Activated CD4-positive, CD25-positive, alpha-beta regulatory T cell treated with anti-CD3 and anti-CD28 coated beads, Interleukin-2, amount 50 U/mL, for 72 hours (primary cell): ENCODE measurements around the gene CD79B.

Experiments used
- DNase-seq: peaks from one replicate; pipeline ENCODE4 v3.0.0; 2021

Gene CD79B

DNA sequence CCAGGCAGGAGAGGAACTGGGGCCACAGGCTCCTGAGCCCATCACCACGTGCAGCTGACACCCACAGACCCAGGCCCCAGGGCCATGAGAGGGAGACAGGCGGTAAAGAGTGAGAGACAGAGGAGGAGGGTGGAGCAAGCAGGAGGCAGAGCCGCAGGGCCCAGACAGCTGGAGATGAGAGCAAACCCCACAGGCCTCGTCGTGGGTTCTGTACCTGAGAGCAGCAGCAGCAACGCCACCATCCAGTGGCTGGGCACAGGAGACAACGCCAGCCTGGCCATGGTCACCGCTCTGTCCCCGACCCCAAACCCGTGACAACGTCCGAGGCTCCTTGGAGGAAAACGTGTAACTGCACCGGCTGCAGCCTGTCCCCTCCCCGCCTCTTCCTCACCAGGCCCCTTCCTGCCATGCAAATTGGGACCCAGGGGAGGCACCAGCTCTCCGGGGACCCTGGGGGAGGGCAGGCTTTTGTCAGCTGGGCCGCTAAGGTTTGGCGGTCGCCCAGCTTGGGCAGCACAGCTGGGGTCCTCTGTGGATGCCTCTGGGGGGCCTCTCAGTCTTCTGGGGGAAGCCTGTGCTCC is at the start of gene CD79B:
CD79B (minus strand) TSS at position 351 of the 581 bp plus-strand sequence; CDS start at position 281, 70 bp downstream.
- DNase-seq, result peak; percentile 61

DNA sequence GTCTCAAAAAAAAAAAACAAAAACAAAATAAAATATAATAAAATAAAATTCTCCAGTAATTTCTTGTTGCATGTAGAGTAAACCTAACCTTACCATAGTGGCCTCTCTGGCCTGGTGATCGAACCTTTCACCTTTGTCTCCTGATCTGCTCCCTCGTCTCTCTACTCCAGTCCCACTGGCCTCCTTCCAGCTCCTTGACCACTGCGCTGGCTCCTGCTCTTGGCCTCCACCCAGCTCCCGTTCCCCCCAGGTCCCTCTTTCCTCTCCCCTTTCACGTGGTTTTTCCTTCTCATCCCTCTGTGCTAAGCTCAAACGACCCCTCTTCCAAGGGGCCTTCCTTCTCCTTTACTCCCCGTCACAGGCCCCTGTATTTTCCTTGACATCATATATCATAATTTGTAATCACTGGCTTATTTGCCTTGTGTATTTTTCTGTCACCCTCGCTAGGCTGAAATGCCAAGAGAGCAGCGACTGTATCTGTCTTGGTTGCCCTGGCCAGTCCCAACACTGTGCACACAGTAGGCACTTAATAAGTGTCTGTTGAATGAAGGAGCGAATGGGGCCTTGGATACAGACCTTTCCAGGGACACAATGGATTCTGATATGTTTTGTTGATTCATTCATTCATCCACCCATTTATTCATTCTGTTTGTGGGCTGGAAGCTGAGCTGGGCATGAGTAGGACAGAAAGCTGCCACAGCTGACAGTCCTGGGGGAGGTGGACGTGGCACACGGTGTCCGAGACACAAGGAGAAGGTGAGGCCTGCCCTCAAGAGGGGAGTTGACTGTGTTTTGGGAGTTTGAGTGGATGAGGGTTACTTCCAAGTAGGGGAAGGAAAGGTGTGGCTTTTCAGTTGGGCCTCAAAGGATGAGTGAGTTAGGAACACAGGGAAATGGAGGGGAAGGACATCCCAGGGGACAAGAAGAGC is 46.4 kb upstream of the CD79B start:
- no peak for DNase-seq

DNA sequence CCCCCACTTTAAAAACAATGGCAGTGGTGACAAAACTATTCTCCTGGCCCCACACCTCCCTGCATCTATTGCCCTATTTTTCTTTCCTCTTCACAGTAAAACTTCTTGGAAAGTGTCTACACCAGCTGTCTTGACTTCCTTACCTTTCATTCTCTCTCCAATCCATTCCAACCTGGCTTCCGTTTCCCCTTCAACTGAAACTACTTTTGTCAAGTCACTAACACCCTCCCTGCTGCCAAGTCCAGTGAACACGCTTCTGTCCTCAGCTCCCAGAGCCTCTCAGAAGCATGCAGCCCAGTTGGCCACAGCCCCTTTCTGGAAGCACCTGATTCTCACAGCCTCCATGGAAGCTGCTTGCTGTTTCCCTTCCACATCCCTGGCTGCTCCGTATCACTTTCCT is 44.6 kb upstream of the CD79B start:
- no peak for DNase-seq

DNA sequence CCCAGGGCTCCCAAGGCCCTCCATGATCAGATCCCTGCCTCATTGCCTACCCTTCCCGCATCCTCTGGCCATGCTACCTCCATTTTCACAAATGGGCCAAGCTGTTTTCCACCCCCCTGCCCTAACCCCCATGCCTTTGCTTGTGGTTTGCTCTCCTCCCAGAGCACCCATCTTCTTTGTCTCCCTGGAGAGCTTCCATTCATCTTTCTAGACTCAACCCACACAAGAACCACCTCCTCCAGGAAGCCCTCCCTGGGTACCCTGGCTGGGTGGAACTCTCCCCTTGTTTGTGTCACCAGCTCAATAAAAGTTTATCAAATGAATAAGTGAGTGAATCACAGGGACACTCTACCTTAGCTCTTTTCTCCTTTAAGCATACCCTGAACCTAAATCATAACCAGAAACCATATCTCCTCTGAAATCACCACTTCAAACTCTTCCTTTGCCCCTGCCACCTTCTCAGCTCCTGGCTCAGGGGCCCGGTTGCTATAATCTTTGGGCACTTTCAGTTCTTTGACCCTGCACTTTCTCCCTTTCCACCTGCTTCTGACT is 43.5 kb upstream of the CD79B start:
- DNase-seq, result no peak

DNA sequence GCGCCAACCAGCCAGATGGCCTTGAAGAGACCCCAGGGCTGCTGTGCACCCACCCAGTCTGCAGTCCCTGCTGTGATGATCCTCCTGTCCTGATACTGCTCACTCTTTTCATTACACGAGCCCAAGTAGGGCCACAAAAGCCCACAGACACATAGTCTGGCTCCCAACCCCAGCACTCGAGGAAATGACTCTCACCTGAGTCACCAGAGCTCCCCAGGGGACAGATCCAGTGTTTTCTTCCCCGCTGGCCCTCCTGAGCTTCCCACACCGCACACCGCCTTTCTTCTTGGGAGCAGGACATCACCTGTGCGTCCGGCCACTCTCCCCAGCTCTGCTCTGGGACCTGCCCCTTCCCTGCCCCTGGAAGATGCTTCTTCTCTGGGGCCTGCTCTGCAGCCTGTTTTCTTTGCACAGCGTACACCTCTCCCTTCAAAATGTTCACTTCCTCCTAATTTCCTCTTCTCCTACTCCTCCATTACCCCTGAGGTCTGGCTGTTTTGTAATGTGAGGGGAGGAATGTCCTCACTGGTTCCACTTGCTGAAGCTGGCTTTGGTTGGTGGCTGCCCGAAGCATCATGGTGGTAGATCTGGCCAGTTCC is 42.6 kb upstream of the CD79B start:
- no peak for DNase-seq

DNA sequence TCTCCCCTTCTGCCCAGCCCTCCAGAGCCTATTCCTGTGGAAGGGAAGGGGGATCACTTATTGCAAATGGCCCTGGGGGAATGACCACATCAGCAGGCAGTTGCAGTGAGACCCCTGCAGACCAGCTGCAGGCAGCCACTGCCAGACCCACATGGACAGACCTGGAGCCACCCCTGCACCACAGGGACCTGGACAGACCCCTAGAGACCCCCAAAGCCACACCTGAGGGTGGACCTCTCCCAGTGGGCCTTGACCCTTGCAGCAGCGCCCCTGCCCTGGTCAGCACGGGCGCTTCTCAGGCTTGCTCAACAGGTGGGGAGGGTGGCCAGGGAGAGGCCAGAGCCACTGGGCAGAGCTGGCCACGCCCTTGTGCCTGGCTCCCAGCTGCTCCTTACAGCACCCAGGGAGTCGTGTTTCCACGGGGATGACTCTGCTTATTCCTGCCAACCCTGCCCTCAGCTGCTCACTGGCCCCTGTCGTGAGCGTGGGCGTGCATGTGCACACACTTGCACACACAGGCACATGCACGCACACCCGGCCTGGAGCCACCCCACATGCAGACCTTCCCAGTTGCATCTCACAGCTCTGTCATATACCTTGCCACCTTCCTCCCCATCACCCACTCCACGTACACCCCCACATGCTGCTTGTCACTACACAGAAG is 41.9 kb upstream of the CD79B start:
- no peak for DNase-seq

DNA sequence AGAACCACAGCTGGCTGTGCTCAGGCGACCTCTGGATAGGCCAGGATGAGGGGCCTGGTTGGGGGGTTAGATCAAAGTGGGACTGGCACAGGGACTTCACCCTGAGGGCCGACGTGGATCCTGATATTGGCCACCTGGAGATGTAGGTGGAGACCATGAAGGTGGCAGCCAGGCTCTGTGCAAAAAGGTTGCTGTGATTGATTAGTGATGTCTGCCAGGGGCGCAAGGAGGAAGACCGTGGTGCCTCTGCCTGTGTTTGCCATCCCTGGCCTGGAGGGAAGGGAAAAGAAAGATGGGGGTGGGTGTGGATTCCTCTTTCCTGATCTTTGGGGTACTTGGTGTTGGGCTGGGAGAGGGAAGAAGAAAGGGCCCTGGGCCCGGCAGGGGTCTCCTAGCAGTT is 41.1 kb upstream of the CD79B start:
- no peak for DNase-seq

DNA sequence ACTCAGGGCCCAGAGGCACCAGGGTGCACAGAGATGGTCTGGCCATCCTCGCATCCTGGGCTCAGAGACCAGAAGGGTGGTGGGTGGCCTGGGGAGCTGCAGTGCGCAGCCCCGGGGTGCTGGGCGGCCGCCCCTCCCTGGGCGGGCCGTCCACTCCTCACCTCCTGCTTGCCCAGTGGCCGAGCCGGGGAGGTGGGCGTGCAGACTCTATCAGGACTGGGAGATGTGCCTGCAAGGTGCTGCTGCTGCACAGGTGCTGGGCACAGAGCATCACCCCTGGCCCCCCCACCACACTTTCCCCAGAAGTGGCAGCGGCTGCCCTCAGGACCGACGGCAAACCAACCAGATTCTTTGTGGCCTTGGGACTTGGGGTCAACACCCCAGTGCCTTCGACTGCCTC is 40.7 kb upstream of the CD79B start, which contains the start of gene SCN4A:
SCN4A (minus strand) TSS at position 123 of the 400 bp plus-strand sequence; CDS start at position 46, 77 bp downstream.
- no peak for DNase-seq

DNA sequence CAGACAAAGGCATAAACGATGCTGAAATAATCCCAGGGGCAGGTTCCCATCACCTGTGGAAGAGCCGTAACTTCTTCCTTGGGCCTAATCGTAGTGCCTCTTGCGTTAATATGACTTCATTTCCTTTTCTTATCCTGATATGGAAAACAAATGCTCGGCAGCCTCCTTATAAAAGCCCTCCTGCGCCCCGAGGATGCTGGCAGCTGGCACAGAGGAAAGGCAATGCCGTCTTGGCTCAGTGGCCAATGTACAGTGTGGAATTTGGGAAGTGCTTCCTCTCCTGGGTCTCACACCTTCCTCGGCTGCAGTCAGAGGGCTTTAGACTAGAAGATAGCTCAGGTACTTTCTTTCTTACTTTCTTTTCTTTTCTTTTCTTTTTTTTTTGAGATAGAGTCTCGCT is 37.1 kb upstream of the CD79B start:
- DNase-seq, result no peak

DNA sequence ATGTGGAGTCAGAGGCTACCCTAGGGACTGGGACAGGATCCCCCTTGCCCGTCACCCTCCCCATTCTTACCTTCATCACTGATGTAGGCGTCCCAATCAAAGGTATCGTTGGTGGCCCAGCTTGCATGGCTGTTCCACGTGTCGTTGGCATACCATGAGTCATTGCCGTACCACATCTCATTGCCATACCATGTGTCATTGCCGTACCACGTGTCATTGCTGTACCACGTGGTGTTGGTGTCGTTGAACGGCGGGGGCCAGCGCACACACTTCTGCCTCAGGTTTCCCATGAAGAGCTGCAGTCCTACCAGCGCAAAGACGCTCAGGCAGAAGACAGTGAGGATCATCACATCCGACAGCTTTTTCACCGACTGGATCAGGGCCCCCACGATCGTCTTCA is 35.8 kb upstream of the CD79B start:
- DNase-seq, result no peak

DNA sequence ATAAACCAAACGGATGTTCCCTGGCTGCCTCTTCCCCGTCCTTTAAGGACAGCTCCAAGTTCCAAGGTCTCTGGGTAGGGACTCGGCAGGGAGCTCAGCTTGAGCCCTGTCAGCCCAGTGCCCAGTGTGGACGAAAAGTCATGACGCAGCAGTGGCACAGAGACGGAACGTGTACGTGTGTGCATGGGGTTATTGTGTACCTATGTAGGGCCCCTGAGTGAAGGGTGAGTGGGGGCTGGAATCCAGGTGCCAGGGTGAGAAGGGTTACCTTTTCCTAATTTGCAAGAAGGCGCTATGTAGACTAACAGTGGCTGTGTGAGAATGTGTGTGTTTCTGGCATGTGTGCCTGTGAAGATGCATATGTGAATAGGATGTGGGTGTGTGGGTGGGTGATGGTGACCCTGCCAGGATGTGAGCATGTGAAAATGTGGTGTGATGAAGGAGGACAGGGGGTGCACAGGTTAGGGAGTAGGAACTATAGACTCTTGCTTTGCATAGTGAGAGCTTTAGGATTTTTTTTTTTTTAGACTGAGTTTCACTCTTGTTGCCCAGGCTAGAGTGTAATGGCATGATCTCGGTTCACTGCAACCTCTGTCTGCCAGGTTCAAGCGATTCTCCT is 34.6 kb upstream of the CD79B start:
- DNase-seq, result no peak

DNA sequence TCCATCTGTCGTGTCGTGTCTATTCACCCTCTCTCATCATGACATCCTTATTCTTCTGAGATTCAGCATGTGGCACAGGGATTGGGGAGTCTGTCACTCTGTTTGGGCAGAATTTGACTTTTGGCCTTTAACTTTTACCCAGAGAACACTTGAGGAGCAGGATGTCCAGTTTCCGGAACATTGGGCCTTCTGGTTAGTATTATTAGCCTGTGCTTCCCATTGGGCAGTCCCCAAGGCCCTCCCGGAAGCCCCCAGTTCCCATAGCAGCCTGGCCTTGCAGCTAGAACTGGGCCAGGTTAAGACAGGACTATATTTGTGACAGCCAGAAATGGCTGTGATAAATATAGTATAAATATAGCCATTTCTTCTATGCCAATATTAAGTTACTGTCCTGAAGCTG is 31.0 kb upstream of the CD79B start:
- no peak for DNase-seq

DNA sequence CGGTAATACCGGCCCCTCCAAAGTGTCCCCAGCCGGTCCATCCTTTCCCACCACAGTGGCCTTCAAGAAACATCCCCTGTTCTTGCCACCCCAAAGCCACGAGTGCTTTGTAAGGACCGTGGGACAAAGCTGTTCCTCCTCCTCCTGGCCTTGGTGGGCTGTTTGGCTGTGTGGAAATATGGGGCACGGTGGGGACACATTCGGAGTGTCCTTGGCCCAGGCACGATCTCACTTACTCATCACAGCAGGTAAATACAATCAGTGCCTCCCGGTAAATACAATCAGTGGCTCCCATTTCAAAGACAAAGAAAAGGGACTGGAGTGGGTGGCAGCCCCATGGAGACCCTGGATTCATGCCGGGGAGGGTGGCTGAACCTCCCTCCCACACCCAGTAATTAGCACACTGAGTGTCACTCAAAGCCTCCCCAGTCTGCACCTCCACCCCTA is 30.2 kb upstream of the CD79B start:
- DNase-seq, result no peak

DNA sequence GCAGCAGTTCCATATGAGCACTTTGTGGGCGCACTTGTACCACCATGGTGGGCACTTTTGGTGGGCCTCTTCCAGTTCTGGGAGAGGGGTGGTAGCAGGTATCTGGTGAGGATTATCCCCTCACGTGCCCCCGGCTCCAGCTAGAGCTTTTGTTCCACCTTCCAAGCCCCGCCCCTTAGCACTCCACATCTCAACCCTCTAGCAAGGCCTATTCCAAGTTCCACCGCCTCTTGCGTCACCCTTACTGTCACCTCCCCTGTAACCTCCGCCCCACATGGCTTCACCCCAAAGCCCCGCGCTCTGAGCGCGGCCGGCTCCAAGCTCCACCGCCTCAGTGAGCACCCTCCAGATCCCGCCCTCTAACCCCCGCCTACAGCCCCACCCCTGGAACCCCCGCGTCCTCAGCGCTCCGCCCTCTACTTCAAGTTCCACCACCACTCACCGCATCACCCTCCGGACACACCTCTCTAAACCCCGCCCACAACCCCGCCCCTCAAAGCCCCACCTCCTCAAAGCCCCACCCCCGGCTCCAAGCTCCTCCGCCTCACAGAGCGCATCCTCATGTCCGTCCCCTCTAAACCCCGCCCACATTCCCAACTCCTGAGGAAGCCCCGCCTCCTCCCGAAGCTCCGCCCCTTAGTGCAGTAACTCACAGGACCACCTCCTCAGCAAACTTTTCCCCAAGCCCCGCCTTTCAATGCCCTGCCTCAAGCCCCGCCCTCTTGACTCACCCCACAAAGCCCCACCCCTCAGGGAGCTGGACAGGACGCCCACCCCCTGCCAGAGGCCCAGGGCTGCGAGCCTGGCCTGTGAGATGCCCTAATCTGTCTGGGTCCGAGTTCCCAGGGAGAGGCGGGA is 29.5 kb upstream of the CD79B start:
- peak; percentile 53 for DNase-seq

DNA sequence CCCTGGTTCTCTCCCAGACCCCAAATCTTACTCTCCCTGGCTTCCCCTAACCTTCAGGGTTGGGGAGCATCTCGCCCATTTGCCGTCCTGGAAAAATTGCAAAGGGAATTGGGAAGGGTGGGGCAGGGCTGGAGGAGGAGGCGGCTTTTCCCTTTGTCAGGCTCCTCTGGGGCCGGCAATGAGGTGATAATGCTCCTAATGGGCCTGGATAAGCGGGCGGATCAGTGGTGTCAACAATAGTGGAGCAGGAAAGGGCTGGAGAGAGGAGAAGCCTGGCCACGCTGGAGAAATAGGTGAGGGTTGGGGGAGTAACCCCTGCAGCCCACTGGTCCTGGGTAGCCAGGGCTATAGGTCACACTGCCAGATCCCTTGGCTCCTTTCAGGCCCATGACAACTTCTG is 28.3 kb upstream of the CD79B start:
- DNase-seq, result no peak

DNA sequence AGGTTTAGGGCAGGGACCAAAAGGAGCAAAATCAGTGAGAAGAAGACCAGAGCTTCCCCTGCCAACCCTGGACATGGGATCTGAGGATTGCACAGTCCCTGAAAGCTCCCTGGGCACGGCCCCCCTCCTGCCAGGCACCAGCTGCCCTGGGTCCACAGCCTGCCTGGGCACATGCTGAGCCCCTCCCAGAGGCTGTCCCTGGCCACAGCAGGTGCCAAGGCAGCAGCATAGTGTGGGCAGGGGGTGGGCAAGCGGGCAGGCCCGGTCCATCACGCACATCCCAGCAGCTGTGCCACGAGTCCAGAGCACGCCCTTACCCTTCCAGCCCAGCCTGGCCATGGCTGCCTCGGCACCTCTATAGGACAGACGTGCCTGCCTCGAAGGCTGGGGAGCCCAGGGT is 27.9 kb upstream of the CD79B start:
- DNase-seq, result no peak

DNA sequence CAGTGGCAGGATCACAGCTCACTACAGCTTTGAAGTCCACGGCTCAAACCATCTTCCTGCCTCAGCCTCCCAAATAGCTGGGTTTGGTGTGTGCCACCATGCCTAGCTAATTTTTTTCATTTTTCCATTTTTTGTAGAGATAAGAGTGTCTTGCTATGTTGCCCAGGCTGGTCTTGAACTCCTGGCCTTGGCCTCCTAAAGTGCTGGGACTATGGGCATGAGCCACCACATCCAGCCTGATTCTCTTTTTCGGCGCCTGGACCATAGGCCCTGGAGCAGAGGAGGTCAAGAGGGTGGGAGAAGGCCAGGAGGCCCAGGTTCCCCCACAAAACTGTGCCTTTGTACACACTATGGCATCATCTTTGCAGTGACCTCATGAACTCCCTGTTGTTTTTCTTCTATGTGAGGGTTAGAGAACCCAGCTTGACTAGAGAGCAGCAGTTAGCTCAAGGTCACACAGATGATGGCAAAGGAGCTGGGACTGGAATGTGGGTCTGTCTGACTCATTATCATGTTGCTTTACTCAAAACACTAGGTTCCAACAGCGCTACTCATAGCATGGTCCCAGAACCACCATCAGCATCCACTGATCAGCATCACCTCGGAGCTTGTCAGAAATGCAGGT is 24.3 kb upstream of the CD79B start:
- no peak for DNase-seq

DNA sequence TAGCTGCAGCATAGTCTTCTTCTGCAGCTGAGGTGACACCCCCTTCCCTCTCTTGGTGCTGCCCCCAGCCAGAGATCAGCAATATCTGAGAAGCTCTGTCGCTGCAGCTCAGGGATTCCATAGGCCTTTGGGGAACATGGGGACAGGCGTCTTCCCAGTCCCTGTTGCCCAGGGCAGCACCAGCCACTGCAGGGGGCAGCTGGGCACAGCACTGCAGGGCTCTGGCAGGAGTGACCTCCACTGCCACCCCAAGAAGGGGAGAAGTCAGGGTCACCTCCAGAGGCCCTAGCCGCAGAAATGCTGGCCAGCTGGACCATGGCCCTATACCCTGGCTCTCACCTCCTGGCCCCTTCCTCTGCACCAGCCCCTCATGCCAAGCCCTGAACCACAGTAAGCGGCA is 23.7 kb upstream of the CD79B start:
- DNase-seq, result no peak

DNA sequence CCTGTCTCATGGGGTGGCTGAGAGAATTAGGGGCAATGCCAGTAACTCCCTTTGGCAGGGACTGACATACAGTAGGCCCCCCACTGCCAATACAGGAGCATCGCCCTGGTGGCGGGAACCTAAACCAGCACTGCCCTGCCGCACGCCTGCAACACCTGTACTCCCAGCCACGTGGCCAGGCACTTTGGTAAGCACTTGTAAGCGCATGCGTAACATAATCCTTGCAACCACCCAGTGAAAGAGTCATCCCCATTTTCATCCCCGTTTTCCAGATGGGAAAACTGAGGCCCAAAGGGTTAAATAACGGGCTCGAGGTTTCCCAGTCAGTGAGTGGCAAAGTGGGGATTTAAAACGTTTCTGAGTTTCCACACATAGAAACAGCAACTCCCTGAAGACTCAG is 23.1 kb upstream of the CD79B start:
- DNase-seq, result no peak

DNA sequence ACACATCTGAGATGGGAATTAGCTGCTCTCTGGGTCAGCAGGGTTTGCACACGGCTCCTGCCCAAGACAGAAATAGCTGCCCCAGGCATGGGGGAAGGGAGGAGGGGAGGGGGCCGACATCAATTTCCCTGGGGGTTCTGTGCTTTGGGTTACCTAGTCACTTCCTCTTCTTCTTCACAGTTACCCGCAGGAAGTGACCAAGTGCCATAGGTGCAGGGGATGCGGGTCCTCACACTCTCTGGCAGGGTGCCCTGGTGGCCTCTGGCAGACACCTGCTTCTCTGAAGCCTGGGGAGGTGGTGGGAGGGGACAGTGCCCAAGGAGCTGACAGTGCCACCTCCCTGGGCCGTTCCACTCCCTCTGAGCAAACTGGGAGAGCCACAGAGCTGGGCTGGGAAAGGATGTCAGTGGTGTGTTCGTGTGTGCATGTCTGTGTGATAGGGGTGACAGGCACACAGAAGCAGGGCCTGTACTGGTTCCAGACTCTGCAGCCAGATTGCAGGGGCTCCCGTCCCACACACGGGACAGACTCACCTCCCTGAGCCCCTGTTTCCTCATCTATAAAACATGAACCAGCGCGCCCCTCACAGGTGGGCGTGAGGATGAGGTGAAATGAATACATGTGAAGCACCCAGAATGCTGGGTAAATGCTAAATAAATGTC is 22.4 kb upstream of the CD79B start:
- DNase-seq, result no peak
